NCI-H82 (cell line): ENCODE results near the gene MARK3.

ENCODE experiments used
- DNase-seq: peaks from one replicate; lab custom pipeline; 2025; lab: John Stamatoyannopoulos, UW

The MARK3 gene

GRCh38 chr14:103550451-103551337 lies 165.5 kb downstream of the MARK3 start:
- no peak for DNase-seq

GRCh38 chr14:103551338-103551762 lies 166.1 kb downstream of the MARK3 start:
- no peak for DNase-seq

- no peak for DNase-seq
Measured at GRCh38 chr14:103552011-103552845, 167.0 kb downstream of the MARK3 start.

DNA sequence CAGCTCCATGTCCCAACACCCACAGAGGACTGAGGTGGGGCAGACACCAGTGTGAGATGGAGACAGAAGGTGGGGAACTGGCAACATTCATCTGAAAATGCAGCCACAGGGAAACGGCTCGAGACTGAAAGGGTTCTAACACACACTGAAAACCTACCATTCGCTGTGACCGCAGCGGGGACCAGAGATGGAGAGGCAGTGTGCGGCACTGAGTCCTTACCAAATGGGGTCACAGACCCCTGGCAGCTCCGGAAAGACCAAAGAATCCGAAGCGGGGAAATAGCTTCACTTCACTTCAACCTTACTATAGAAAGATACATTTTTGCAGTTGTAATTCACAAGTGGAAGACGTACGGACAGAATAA lies 167.6 kb downstream of the MARK3 start:
- DNase-seq: no peak
